Kidney epithelial cell (primary cell): Measurements from ENCODE around the gene NUDC. TPM values are rescaled to one million over a fixed set of nuclear protein-coding genes. Genes with fewer than 3 reads are reported as not detected.

Source experiments
- DNase-seq: peaks from one replicate; pipeline ENCODE4 v3.0.0-alpha.2; 2010; ENCODE audit warnings: low read depth
- H3K27me3 ChIP-seq: 2 replicates; pipeline ENCODE4 v1.6.0; 2011; ENCODE audit warnings: low read length; ENCODE audit not compliant: control insufficient read depth, insufficient read depth
- H3K36me3 ChIP-seq: 2 replicates; pipeline ENCODE4 v1.5.1; 2011; ENCODE audit warnings: low read length; ENCODE audit not compliant: control insufficient read depth, insufficient read depth
- H3K4me3 ChIP-seq: 2 replicates; pipeline ENCODE4 v1.5.1; 2011; ENCODE audit warnings: low read depth, mild to moderate bottlenecking, control low read depth, low read length
- CTCF ChIP-seq: IDR thresholded peaks from 2 replicates; pipeline ENCODE4 v1.5.1; 2011; ENCODE audit warnings: mild to moderate bottlenecking, moderate library complexity, low read length, control low read depth, inconsistent platforms; ENCODE audit not compliant: insufficient read depth, poor library complexity, severe bottlenecking
- total RNA-seq: library from RNA; depleted of rRNA; stranded (reverse); fragments of >200 nt; gene quantifications from 2 replicates; pipeline ENCODE4 v1.2.3, GENCODE V29; 2015

NUDC gene
- total RNA-seq, 1 donor from 2014 or later = 123 TPM

- Histone ChIP-seq H3K27me3 (no peaks in the 10 kb centered on the region), H3K36me3 (no peaks in the 10 kb centered on the region), H3K4me3 (peak overlapping the region; percentile 82)
- TF ChIP-seq CTCF = no peak
- DNase-seq = no peak
Measured at GRCh38 chr1:26994787-26995517, 73.4 kb downstream of the NUDC start.

GRCh38 chr1:26996024-26996423 is 74.5 kb downstream of the NUDC start:
- DNase-seq = no peak
- no peaks in the 10 kb centered on the region for H3K27me3 ChIP-seq
- TF ChIP-seq CTCF = no peak
- no peaks in the 10 kb centered on the region for H3K36me3 ChIP-seq
- H3K4me3 ChIP-seq = peak overlapping the region; percentile 21

Other genes with a start within 250 kb of the NUDC start
- 43.7 and 63.1 TPM in 2 replicates for gene ARID1A, start 225.7 kb upstream of the NUDC start, total RNA-seq
- 8.5 and 11.5 TPM in 2 replicates for gene PIGV, start 133.8 kb upstream of the NUDC start, total RNA-seq
- gene ZDHHC18, start 95.1 kb upstream of the NUDC start, total RNA-seq = 24.2 and 27.0 TPM in 2 replicates
- gene SFN, start 58.6 kb upstream of the NUDC start, total RNA-seq = 85.8 and 89.0 TPM in 2 replicates
- gene GPN2, start 31.5 kb upstream of the NUDC start, total RNA-seq = 9.5 and 11.0 TPM in 2 replicates
- 12.1 and 16.2 TPM in 2 replicates for gene GPATCH3, start 21.3 kb upstream of the NUDC start, total RNA-seq
- not detected in 2 replicates for gene NR0B2, start 7.8 kb upstream of the NUDC start, total RNA-seq
- gene KDF1, start 38.7 kb downstream of the NUDC start, total RNA-seq = 10.3 and 11.0 TPM in 2 replicates
- 78.0 and 127 TPM in 2 replicates for gene TRNP1, start 71.9 kb downstream of the NUDC start, total RNA-seq
- gene TENT5B, start 91.1 kb downstream of the NUDC start, total RNA-seq = 1.9 and 2.2 TPM in 2 replicates
- gene SLC9A1, start 233.4 kb downstream of the NUDC start, total RNA-seq = 37.7 and 57.1 TPM in 2 replicates